HFFc6 (cell line): ENCODE measurements around the gene HUWE1. TPM values are rescaled to one million over a fixed set of nuclear protein-coding genes. Genes with fewer than 3 reads are reported as not detected.

Source experiments
- DNase-seq: peaks from one replicate; pipeline ENCODE4 v3.0.0-alpha.2; 2018
- H3K27ac Mint-ChIP-seq: 2 replicates; pipeline ENCODE4 v1.8.0; 2020; ENCODE audit warnings: mild to moderate bottlenecking, mixed read lengths
- H3K27me3 Mint-ChIP-seq: 2 replicates; pipeline ENCODE4 v1.8.0; 2021; ENCODE audit warnings: mild to moderate bottlenecking, moderate library complexity, mixed read lengths; ENCODE audit not compliant: insufficient read depth
- H3K36me3 Mint-ChIP-seq: 2 replicates; pipeline ENCODE4 v1.8.0; 2021; ENCODE audit warnings: low read depth, mixed read lengths
- H3K4me1 Mint-ChIP-seq: 2 replicates; pipeline ENCODE4 v1.8.0; 2020; ENCODE audit warnings: low read depth, mixed read lengths
- H3K4me3 Mint-ChIP-seq: 2 replicates; pipeline ENCODE4 v1.8.0; 2020; ENCODE audit warnings: mild to moderate bottlenecking, moderate library complexity, mixed read lengths
- H3K9me3 Mint-ChIP-seq: 2 replicates; pipeline ENCODE4 v1.8.0; 2020; ENCODE audit warnings: mild to moderate bottlenecking, mixed read lengths
- CTCF ChIP-seq: fragments of 200-600 bp; sonication (generic); IDR thresholded peaks from 2 replicates; pipeline ENCODE4 v1.5.0; 2021; ENCODE audit warnings: antibody characterized with exemption, mild to moderate bottlenecking
- total RNA-seq, 6 experiments: library from RNA; stranded (reverse); fragmentation: NEBNext Ultra II Directional; extraction: Animal tissue kit (Norgen Biotek cat#: 25700); gene quantifications; 2 replicates in 1 of 6; 3 replicates in 5 of 6; pipeline ENCODE4 v1.2.3, GENCODE V29; 2021

Gene HUWE1
- total RNA-seq, 6 experiments from 2014 or later = 128 to 199 (median 146) TPM

- Mint-ChIP-seq H3K27me3 (no peaks in the 10 kb centered on the region), H3K4me3 (no peak overlapping the region; the same call in 1 of the 2 replicates), H3K27ac (peak overlapping the region; percentile 51; the same call in 1 of the 2 replicates), H3K36me3 (peaks cover 14% of the 10 kb centered on the region), H3K9me3 (no peaks in the 10 kb centered on the region), H3K4me1 (peaks cover 20% of the 10 kb centered on the region)
- no peak for TF ChIP-seq CTCF
- no peak for DNase-seq
These were observed 91.2 kb downstream of the HUWE1 start for GRCh38 chrX:53595266-53595810.

- Mint-ChIP-seq H3K27me3 (no peaks in the 10 kb centered on the region), H3K4me1 (peaks cover 20% of the 10 kb centered on the region), H3K27ac (peak overlapping the region; percentile 71), H3K4me3 (peak overlapping the region; percentile 42; the same call in 1 of the 2 replicates), H3K36me3 (peaks cover 14% of the 10 kb centered on the region), H3K9me3 (no peaks in the 10 kb centered on the region)
- TF ChIP-seq CTCF = no peak
- DNase-seq = peak; percentile 25
These were observed 92.2 kb downstream of the HUWE1 start for GRCh38 chrX:53594354-53594753.

DNA sequence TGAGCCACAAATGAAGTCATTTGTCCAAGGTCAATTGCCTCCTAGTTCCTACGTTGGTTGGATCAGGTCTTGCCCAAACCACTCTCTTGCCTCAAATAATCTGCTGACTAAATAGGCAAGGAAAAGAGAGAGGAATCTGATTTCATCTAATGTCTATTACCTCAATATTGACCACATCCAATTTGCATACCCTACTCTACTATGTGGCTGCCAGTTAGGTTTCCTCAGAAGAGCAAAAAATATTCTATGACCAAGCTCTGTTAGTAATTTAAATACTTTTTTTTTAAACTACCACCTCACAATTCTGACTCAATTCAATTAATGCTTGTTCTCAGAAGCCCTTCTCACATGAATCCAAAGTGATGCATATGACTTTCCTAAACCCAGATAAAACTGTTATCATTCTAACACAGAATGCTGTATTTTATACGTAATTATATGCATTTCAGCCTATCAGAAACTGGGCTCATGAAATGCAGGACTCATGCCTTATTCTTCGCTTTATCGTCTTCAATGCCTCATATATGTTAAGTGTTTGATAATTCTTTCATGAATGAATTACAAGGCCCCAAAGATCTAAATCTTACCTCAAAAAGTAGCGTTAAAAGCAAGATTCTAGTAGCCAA lies 98.6 kb downstream of the HUWE1 start:
- H3K27ac Mint-ChIP-seq = no peak overlapping the region
- TF ChIP-seq CTCF = no peak
- DNase-seq = no peak
- H3K9me3 Mint-ChIP-seq = no peaks in the 10 kb centered on the region
- H3K4me3 Mint-ChIP-seq = no peak overlapping the region
- no peaks in the 10 kb centered on the region for H3K27me3 Mint-ChIP-seq
- H3K4me1 Mint-ChIP-seq = no peaks in the 10 kb centered on the region
- H3K36me3 Mint-ChIP-seq = peaks cover 14% of the 10 kb centered on the region

GRCh38 chrX:53584891-53585290 lies 101.6 kb downstream of the HUWE1 start:
- Mint-ChIP-seq H3K36me3 (peaks cover 23% of the 10 kb centered on the region), H3K4me3 (no peak overlapping the region), H3K27ac (no peak overlapping the region), H3K27me3 (no peaks in the 10 kb centered on the region), H3K4me1 (no peaks in the 10 kb centered on the region), H3K9me3 (no peaks in the 10 kb centered on the region)
- DNase-seq = no peak
- no peak for TF ChIP-seq CTCF

DNA sequence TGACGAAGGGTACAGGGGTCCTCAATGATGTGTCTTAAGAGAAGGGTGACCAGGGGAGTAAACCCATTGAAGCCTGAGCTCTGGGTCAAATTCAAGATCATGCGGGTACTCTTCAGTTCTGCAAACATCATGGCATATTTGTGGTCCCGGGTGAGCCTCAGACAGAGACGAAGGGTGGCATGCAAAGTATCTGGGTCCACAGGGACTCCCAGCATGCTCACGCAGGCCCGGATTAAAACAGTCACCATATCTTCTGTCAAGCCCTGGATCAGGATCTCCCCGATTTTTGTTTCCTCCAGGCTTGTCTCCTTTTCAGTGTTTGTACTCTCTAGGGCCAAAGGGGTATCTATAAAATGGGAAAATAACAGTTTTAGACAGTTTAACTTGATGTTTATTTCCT lies 102.9 kb downstream of the HUWE1 start:
- Mint-ChIP-seq H3K4me1 (no peaks in the 10 kb centered on the region), H3K27ac (no peak overlapping the region), H3K4me3 (no peak overlapping the region), H3K27me3 (no peaks in the 10 kb centered on the region), H3K36me3 (peaks cover 13% of the 10 kb centered on the region; the same call in 1 of the 2 replicates), H3K9me3 (no peaks in the 10 kb centered on the region)
- no peak for DNase-seq
- TF ChIP-seq CTCF = no peak
